Measurements from ENCODE around the gene FRMPD3.

- TF ChIP-seq ARNTL (CRISPR knock-in tag; IDR thresholded peaks at IDR 0.05; ENCODE audit: borderline replicate concordance, low read depth) (no peak), ZNF8 (CRISPR knock-in tag; IDR thresholded peaks at IDR 0.05) (no peak), PATZ1 (CRISPR knock-in tag; IDR thresholded peaks at IDR 0.05; ENCODE audit: borderline replicate concordance) (no peak), GLIS3 (CRISPR knock-in tag; IDR thresholded peaks at IDR 0.05) (no peak), POU6F1 (CRISPR knock-in tag; IDR thresholded peaks at IDR 0.05; ENCODE audit: borderline replicate concordance, low read depth) (no peak), CREB5 (CRISPR knock-in tag; IDR thresholded peaks at IDR 0.05; ENCODE audit: low read depth) (no peak), RARB (CRISPR knock-in tag; IDR thresholded peaks at IDR 0.05) (no peak), CSDC2 (CRISPR knock-in tag; IDR thresholded peaks at IDR 0.05) (no peak), PPARA (CRISPR knock-in tag; IDR thresholded peaks at IDR 0.05; ENCODE audit: borderline replicate concordance) (no peak), ZFP3 (CRISPR knock-in tag; IDR thresholded peaks at IDR 0.05) (no peak)
Observed at GRCh38 chrX:107447642-107448041, 1.8 kb upstream of the FRMPD3 start.
